GM12874 (cell line): ENCODE measurements around the gene MEGF6.

Experiments
- CTCF ChIP-seq: IDR thresholded peaks from 2 replicates; pipeline ENCODE4 v1.5.1; 2011; ENCODE audit warnings: low read depth, mild to moderate bottlenecking, control low read depth, low read length, moderate library complexity; ENCODE audit not compliant: insufficient read depth

Gene MEGF6

GRCh38 chr1:3654549-3655281, 43.4 kb upstream of the MEGF6 start:
- TF ChIP-seq CTCF: no peak

GRCh38 chr1:3653286-3653618, 41.9 kb upstream of the MEGF6 start:
- no peak for TF ChIP-seq CTCF

GRCh38 chr1:3652548-3653285, 41.4 kb upstream of the MEGF6 start:
- no peak for TF ChIP-seq CTCF

- TF ChIP-seq CTCF: no peak
These were observed 40.7 kb upstream of the MEGF6 start, which contains the start of gene TP73 for GRCh38 chr1:3651930-3652547. Gene TP73 (plus strand): TSS chr1:3652516. CDS start chr1:3682366, 29,850 bp downstream.

GRCh38 chr1:3651026-3651929, 40.0 kb upstream of the MEGF6 start:
- TF ChIP-seq CTCF: no peak

- TF ChIP-seq CTCF: no peak
These were observed 39.1 kb upstream of the MEGF6 start for GRCh38 chr1:3650248-3651025.
